GM13976 (cell line): ENCODE measurements around the gene STC2.

Source experiments
- DNase-seq: peaks from one replicate; pipeline ENCODE4 v3.0.0; 2012; ENCODE audit warnings: low spot score
- CTCF ChIP-seq: IDR thresholded peaks from 2 replicates; pipeline ENCODE4 v1.5.1; 2012; ENCODE audit warnings: borderline replicate concordance, mild to moderate bottlenecking; ENCODE audit not compliant: insufficient read depth; ENCODE audit errors: extremely low read depth, missing control alignments, control extremely low read depth
- in situ Hi-C: fragments of 300-500 bp; cut with MboI; formaldehyde crosslinking; loops from one replicate; pipeline ENCODE4 v1.12.0; 2022; ENCODE audit warnings: low sequenced_read_pairs, mixed read lengths, inconsistent platforms; ENCODE audit not compliant: unreplicated experiment

Gene STC2

DNA sequence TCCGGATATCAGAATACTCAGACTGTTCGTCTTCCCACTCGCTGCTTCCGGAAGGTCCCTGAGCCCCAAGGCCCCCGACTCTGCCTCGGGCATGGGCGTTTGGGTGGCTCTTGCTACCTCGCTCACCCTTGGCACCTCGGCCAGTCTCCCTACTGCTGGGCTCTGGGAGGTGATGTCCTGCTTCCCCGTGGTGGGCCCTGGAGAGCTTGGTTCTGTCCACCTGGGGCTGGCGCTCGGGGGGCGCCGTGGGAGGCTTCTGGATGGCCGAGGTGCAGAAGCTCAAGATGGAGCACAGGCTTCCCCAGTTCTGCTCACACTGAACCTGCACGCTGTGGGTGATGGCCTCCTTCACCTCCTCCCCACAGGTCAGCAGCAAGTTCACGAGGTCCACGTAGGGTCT, 10.4 kb downstream of the STC2 start:
- in situ Hi-C loops = loop anchor here (25.0 kb wide), 1 partner anchor 244 kb away; no protein-coding TSS in a partner anchor
- no peak for DNase-seq
- no peak for TF ChIP-seq CTCF

GRCh38 chr5:173317091-173317730, 11.0 kb downstream of the STC2 start:
- in situ Hi-C loops = loop anchor here (25.0 kb wide), 1 partner anchor 245 kb away; no protein-coding TSS in a partner anchor

DNA sequence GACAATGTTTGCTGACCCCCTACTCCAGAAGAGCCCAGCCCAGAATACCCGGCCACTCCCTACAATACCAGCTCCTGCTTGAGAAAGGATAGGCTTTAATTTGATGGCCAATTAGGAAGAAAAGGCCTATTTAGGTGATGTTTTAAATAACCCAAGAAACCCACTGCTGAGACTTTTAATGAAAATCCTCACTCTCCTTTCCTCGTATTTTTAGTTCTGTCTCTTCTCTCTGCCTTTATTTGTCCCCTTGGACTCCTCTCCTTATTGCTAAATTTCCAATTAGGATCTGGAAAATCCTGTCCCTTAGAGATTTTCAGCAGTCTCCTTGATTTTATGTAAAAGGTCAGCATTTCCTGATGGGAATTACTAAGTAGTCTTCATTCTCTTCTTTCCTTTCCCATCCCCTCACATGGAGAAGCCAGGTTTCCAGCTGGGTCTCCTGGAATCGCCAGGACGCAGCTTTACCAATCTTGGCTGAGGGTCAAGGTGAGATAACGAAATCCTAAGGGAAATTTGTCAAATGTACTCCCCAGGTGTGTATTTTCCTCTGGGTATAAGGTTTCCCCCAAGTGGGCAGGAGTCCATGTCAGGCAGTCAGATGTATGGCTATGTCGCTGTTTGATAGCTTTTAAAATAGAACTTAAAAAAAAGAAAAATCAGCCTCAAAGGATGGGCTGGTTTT, 11.7 kb downstream of the STC2 start:
- DNase-seq = no peak
- no peak for TF ChIP-seq CTCF
- in situ Hi-C loops = loop anchor here (25.0 kb wide), 1 partner anchor 246 kb away; no protein-coding TSS in a partner anchor

More at GRCh38 chr5:173317091-173317730, 11.0 kb downstream of the STC2 start:
- no peak for TF ChIP-seq CTCF
- DNase-seq = no peak

DNA sequence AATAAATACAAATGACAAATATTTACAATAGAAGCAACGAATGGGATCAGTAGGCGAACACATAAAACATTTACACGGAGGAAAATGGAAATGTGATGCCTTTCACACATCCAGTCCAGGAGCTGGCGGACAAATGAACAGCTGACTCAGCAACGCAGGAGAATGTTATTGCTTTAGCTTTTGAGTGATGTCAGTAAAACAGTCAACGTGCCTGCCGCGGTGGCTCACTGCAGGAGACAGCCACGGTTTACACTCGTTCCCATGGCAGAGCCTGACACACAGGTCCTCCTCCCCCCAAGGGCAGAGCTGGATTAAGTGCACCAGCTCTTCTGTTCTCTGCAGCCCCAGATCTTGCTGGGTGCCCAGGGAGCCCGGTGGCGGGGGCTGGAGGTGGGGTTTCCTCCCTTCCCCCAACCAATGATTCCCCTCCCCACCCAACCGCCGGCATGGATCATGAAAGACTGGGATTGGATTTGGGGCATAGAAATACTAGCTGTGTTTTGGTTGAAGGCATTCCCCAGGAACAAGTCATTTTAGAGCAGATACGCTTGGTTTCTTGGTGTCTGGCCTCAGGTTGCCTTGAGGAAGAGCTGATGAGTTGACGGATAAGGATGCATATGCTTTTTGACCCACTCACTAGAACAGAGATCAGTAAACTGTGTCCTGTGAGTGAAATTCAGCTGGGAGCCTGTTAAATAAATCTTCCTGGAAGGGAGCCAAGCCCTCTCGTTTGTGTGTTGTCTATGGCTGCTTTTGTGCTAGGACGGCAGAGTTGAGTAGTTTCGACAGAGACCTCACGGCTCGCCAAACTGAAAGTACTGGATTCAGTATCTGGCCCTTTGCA, 12.5 kb downstream of the STC2 start:
- in situ Hi-C loops = loop anchor here (25.0 kb wide), 1 partner anchor 247 kb away; no protein-coding TSS in a partner anchor
- TF ChIP-seq CTCF = no peak
- no peak for DNase-seq

DNA sequence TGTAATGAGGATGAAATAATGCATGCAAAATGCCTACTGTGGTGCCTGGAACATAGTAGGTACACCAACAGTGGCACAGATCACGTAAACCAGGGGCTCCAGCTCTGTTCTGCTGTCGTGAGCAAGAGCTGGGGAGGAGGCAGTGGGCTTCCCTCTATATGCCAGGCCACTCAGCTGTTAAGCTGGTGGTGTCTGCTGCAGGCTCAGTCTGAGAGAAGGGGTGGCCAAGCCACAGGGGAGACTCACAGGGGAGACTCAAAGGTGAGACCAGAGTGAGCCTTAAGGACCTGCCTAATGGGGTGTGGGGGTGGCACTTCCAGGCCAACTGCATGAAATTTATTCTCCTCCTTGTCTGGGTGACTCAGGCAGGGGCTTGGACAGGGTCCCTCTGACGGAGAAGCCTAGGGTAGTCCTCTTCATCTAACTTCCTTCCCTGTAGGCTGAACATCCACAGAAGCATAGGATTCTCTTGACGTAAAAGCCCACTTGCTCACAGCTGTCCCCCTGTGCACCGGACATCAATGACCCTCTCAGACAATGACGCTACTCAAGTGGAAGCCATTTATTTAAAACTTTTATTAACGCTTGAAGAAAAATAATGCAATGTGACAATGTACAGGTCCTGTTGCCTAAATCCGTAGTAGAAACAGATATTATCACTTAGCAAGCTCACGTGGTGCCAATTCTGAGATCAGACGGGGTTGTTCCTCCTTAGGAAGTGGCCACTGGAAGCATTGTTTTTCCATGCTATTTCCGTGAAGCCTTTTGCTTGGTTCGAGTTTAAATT, 13.9 kb downstream of the STC2 start:
- in situ Hi-C loops = loop anchor here (25.0 kb wide), 1 partner anchor 248 kb away; no protein-coding TSS in a partner anchor
- DNase-seq = no peak
- TF ChIP-seq CTCF = no peak
